Keratinocyte (primary cell): Measurements from ENCODE around the gene ARHGAP15. TPM values are rescaled to one million over a fixed set of nuclear protein-coding genes. Genes with fewer than 3 reads are reported as not detected.

Experiments
- DNase-seq: peaks from one replicate; pipeline ENCODE4 v3.0.0-alpha.2; 2011; ENCODE audit warnings: low read depth, missing footprints, low spot score
- FAIRE-seq: peaks from 2 replicates; lab custom pipeline; 2011; peaks lifted over from hg19 to GRCh38; lab: Jason Lieb, UNC
- H2AFZ ChIP-seq: 2 replicates; pipeline ENCODE4 v1.6.0; 2012; ENCODE audit warnings: low read length, control low read depth, inconsistent platforms; ENCODE audit not compliant: control insufficient read depth
- H3K27ac ChIP-seq: 2 replicates; pipeline ENCODE4 v1.5.1; 2011; ENCODE audit warnings: low read length; ENCODE audit not compliant: control insufficient read depth, insufficient read depth
- H3K27me3 ChIP-seq: 3 replicates; pipeline ENCODE4 v1.6.0; 2011; ENCODE audit warnings: low read length; ENCODE audit not compliant: control insufficient read depth, insufficient read depth; ENCODE audit errors: extremely low read depth
- H3K36me3 ChIP-seq, 2 experiments: 2 replicates in 1 of 2; 3 replicates in 1 of 2; pipeline ENCODE4 v1.5.1; 2011; ENCODE audit warnings: low read length in 2 of 2, mild to moderate bottlenecking in 1 of 2; ENCODE audit not compliant: control insufficient read depth in 2 of 2, insufficient read depth in 2 of 2; ENCODE audit errors: extremely low read depth in 1 of 2
- H3K4me1 ChIP-seq: 3 replicates; pipeline ENCODE4 v1.5.1; 2011; ENCODE audit warnings: low read length; ENCODE audit not compliant: control insufficient read depth, insufficient read depth; ENCODE audit errors: extremely low read depth
- H3K4me2 ChIP-seq: 3 replicates; pipeline ENCODE4 v1.6.0; 2011; ENCODE audit warnings: low read depth, low read length; ENCODE audit not compliant: control insufficient read depth, insufficient read depth; ENCODE audit errors: extremely low read depth
- H3K4me3 ChIP-seq, 3 experiments: fragments of 200-600 bp in 1 of 3; sonication (generic) in 1 of 3; 2 replicates in 2 of 3; 3 replicates in 1 of 3; pipeline ENCODE4 v1.5.1; 2011 to 2016; ENCODE audit warnings: low read length in 3 of 3, mild to moderate bottlenecking in 3 of 3, control low read depth in 2 of 3, inconsistent platforms in 1 of 3, low read depth in 1 of 3, mixed read lengths in 1 of 3, mixed run types in 1 of 3, moderate library complexity in 1 of 3; ENCODE audit not compliant: control insufficient read depth in 2 of 3, insufficient read depth in 2 of 3; ENCODE audit errors: extremely low read depth in 1 of 3
- H3K79me2 ChIP-seq: 2 replicates; pipeline ENCODE4 v1.6.0; 2012; ENCODE audit warnings: low read length; ENCODE audit not compliant: control insufficient read depth, insufficient read depth
- H3K9ac ChIP-seq: 3 replicates; pipeline ENCODE4 v1.6.0; 2011; ENCODE audit warnings: low read length; ENCODE audit not compliant: control insufficient read depth, insufficient read depth; ENCODE audit errors: extremely low read depth
- H3K9me1 ChIP-seq: 3 replicates; pipeline ENCODE4 v1.6.0; 2011; ENCODE audit warnings: low read length; ENCODE audit not compliant: control insufficient read depth, insufficient read depth; ENCODE audit errors: extremely low read depth
- H3K9me3 ChIP-seq: 2 replicates; pipeline ENCODE4 v1.5.1; 2012; ENCODE audit warnings: low read depth, low read length; ENCODE audit not compliant: control insufficient read depth
- H4K20me1 ChIP-seq: 3 replicates; pipeline ENCODE4 v1.6.0; 2011; ENCODE audit warnings: low read length; ENCODE audit not compliant: control insufficient read depth, insufficient read depth; ENCODE audit errors: extremely low read depth
- EZH2 ChIP-seq: IDR thresholded peaks from one replicate; pipeline ENCODE4 v1.6.1; 2012; ENCODE audit warnings: inconsistent platforms, mild to moderate bottlenecking, low read length, moderate library complexity
- dilution Hi-C: fragments of 300-500 bp; cut with MboI; formaldehyde crosslinking; loops from one replicate; pipeline ENCODE4 v1.7.0; 2020; ENCODE audit warnings: low sequenced_read_pairs; ENCODE audit not compliant: extremely low pct_ligation_motif_present
- polyA plus RNA-seq, 5 experiments: library from polyadenylated mRNA; depleted of rRNA in 3 of 5; stranded (reverse) in 3 of 5; stranded (forward) in 1 of 5; unstranded in 1 of 5; fragments of >200 nt; gene quantifications; 1 replicate in 1 of 5; 2 replicates in 3 of 5; 3 replicates in 1 of 5; pipeline versions ENCODE4 v1.2.1 to v1.2.3, GENCODE V29; 2011 to 2012; ENCODE audit warnings: missing spikeins in 2 of 5, low read depth in 1 of 5, low replicate concordance in 1 of 5
- TF ChIP-seq, protein P1 (sequence below), 3 experiments: IDR thresholded peaks in 1 of 3; conservative IDR thresholded peaks in 1 of 3; optimal IDR thresholded peaks in 1 of 3; 2 replicates in 2 of 3; 3 replicates in 1 of 3; pipeline versions ENCODE3 to v1.5.1; 2011; ENCODE audit warnings: low read length in 3 of 3, mild to moderate bottlenecking in 3 of 3, moderate library complexity in 2 of 3, control low read depth in 1 of 3, inconsistent platforms in 1 of 3; ENCODE audit not compliant: insufficient read depth in 2 of 3; ENCODE audit errors: extremely low read depth in 1 of 3

ARHGAP15 gene
- polyA plus RNA-seq, 1 donor (not counting 4 experiments of a cell fraction or from before 2014, with no cell fraction given), result not detected

DNA sequence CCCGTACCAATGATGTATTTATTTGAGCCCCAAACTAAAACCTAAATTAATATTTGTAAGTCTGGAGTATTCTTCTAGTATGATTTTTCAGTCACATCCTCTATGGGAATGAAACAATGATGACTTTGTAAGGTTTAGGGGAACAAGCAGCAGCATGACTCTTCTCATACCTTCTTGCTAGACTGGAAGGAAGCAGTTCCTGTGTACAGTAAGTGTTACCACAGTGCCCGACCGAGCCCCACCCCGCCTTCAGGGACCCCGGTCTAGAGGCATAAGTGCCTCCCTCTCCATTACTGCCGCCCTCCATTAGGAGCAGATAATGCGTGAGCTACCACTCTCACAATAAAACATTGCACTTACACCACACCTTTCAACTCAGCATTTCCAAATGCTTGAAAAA is 599.3 kb downstream of the ARHGAP15 start:
- Histone ChIP-seq H4K20me1 (no peaks in the 10 kb centered on the region), H3K9ac (no peak overlapping the region), H3K4me3 (no peak overlapping the region), H3K9me1 (no peaks in the 10 kb centered on the region), H3K27ac (peak overlapping the region; percentile 24), H3K4me1 (peaks cover 40% of the 10 kb centered on the region), H2AFZ (peak overlapping the region; percentile 62), H3K4me2 (peak overlapping the region; percentile 50), H3K27me3 (no peaks in the 10 kb centered on the region), H3K79me2 (no peaks in the 10 kb centered on the region), H3K9me3 (no peaks in the 10 kb centered on the region), H3K36me3 (no peaks in the 10 kb centered on the region)
- FAIRE-seq, result peak; percentile 69
- dilution Hi-C loops, result no loop called here
- no peak for DNase-seq
- TF ChIP-seq EZH2, result no peak
- TF ChIP-seq, protein P1, sequence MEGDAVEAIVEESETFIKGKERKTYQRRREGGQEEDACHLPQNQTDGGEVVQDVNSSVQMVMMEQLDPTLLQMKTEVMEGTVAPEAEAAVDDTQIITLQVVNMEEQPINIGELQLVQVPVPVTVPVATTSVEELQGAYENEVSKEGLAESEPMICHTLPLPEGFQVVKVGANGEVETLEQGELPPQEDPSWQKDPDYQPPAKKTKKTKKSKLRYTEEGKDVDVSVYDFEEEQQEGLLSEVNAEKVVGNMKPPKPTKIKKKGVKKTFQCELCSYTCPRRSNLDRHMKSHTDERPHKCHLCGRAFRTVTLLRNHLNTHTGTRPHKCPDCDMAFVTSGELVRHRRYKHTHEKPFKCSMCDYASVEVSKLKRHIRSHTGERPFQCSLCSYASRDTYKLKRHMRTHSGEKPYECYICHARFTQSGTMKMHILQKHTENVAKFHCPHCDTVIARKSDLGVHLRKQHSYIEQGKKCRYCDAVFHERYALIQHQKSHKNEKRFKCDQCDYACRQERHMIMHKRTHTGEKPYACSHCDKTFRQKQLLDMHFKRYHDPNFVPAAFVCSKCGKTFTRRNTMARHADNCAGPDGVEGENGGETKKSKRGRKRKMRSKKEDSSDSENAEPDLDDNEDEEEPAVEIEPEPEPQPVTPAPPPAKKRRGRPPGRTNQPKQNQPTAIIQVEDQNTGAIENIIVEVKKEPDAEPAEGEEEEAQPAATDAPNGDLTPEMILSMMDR (optimal IDR thresholded peaks at IDR 0.05 in 1 of 3, IDR thresholded peaks at IDR 0.05 in 1 of 3, conservative IDR thresholded peaks at IDR 0.05 in 1 of 3; ENCODE audit: extremely low read depth in 1 of 3, insufficient read depth in 2 of 3, low read length in 3 of 3), result no peak

DNA sequence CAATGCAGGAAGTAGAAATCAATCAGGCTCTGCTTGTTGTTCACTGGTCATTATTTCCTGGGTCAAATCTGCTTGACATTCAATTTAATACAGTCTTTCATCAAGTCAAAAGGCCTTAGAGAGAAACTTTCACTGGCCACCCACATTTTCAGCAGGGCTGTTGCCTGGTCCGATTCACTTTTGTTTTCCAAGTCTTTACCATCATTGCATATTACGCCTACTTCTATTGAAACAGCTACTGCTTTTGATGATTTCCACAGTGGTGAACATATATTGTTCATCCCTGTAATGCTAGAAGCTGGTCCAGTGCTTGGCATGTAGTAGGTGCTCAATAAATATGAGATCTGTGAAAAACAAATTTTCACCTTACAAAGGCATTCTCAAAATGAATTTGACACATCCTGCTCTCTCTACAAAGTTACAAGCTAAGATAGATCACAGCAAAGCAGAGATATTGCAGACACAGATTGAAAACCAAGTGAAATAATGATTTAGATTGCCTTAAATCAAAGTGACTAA is 600.1 kb downstream of the ARHGAP15 start:
- dilution Hi-C loops, result no loop called here
- peaks cover 40% of the 10 kb centered on the region for H3K4me1 ChIP-seq
- H3K4me3 ChIP-seq, result no peak overlapping the region
- no peaks in the 10 kb centered on the region for H3K79me2 ChIP-seq
- H3K4me2 ChIP-seq, result no peak overlapping the region
- DNase-seq (no peak), FAIRE-seq (no peak)
- H3K9ac ChIP-seq, result no peak overlapping the region
- no peak overlapping the region for H2AFZ ChIP-seq
- peak overlapping the region; percentile 83 for H3K27ac ChIP-seq
- no peaks in the 10 kb centered on the region for H3K9me3 ChIP-seq
- no peaks in the 10 kb centered on the region for H3K9me1 ChIP-seq
- TF ChIP-seq, protein P1 (optimal IDR thresholded peaks at IDR 0.05 in 1 of 3, IDR thresholded peaks at IDR 0.05 in 1 of 3, conservative IDR thresholded peaks at IDR 0.05 in 1 of 3; ENCODE audit: extremely low read depth in 1 of 3, insufficient read depth in 2 of 3, low read length in 3 of 3), result no peak
- no peak for TF ChIP-seq EZH2
- H3K27me3 ChIP-seq, result no peaks in the 10 kb centered on the region
- no peaks in the 10 kb centered on the region for H4K20me1 ChIP-seq
- H3K36me3 ChIP-seq, result no peaks in the 10 kb centered on the region
